Measurements from ENCODE around the gene GGACT.
"Not testable (repeated sequence)": the region's sequence is repeated elsewhere in the genome, so short reads cannot be mapped to it uniquely, and the experiment has no call there.

The GGACT gene

GRCh38 chr13:100588331-100589177 is at the start of gene GGACT:
GGACT (minus strand) TSS chr13:100588789; CDS start chr13:100532591, 56,198 bp downstream.
- peak within 1 kb of the TSS; percentile 85 for H3K4me3 Mint-ChIP-seq
- H3K27ac Mint-ChIP-seq: peak within 1 kb of the TSS; percentile 92
- H3K36me3 Mint-ChIP-seq (ENCODE audit: low read depth): peaks cover 10% of the 10 kb centered on the region
- H3K4me1 Mint-ChIP-seq (ENCODE audit: low read depth): peaks cover 46% of the 10 kb centered on the region
- peak; percentile 80 for DNase-seq (ENCODE audit: low spot score)
- H3K9me3 Mint-ChIP-seq: no peaks in the 10 kb centered on the region
- H3K27me3 Mint-ChIP-seq (ENCODE audit: low read depth): no peaks in the 10 kb centered on the region

- no peaks in the 10 kb centered on the region for H3K4me1 Mint-ChIP-seq (ENCODE audit: low read depth)
- no peak overlapping the region for H3K27ac Mint-ChIP-seq
- H3K27me3 Mint-ChIP-seq (ENCODE audit: low read depth): no peaks in the 10 kb centered on the region
- H3K4me3 Mint-ChIP-seq: no peak overlapping the region
- H3K36me3 Mint-ChIP-seq (ENCODE audit: low read depth): peaks cover 36% of the 10 kb centered on the region
- no peaks in the 10 kb centered on the region for H3K9me3 Mint-ChIP-seq
- DNase-seq (ENCODE audit: low spot score): no peak
Observed at GRCh38 chr13:100637796-100638195, 49.2 kb upstream of the GGACT start.

- H3K4me1 Mint-ChIP-seq (ENCODE audit: low read depth): no peaks in the 10 kb centered on the region
- H3K27ac Mint-ChIP-seq: no peak overlapping the region
- no peak for DNase-seq (ENCODE audit: low spot score)
- H3K4me3 Mint-ChIP-seq: no peak overlapping the region
- H3K36me3 Mint-ChIP-seq (ENCODE audit: low read depth): peaks cover 38% of the 10 kb centered on the region
- no peaks in the 10 kb centered on the region for H3K9me3 Mint-ChIP-seq
- H3K27me3 Mint-ChIP-seq (ENCODE audit: low read depth): no peaks in the 10 kb centered on the region
Observed at GRCh38 chr13:100637380-100637779, 48.8 kb upstream of the GGACT start.

- DNase-seq (ENCODE audit: low spot score): no peak
- H3K4me1 Mint-ChIP-seq (ENCODE audit: low read depth): no peaks in the 10 kb centered on the region
- peaks cover 34% of the 10 kb centered on the region for H3K36me3 Mint-ChIP-seq (ENCODE audit: low read depth)
- no peaks in the 10 kb centered on the region for H3K9me3 Mint-ChIP-seq
- H3K27me3 Mint-ChIP-seq (ENCODE audit: low read depth): no peaks in the 10 kb centered on the region
- no peak overlapping the region for H3K27ac Mint-ChIP-seq
- H3K4me3 Mint-ChIP-seq: no peak overlapping the region
Observed at GRCh38 chr13:100636441-100636840, 47.9 kb upstream of the GGACT start.

GRCh38 chr13:100636004-100636403 is 47.4 kb upstream of the GGACT start:
- no peak for DNase-seq (ENCODE audit: low spot score)
- H3K27me3 Mint-ChIP-seq (ENCODE audit: low read depth): no peaks in the 10 kb centered on the region
- H3K4me1 Mint-ChIP-seq (ENCODE audit: low read depth): no peaks in the 10 kb centered on the region
- no peaks in the 10 kb centered on the region for H3K9me3 Mint-ChIP-seq
- H3K4me3 Mint-ChIP-seq: no peak overlapping the region
- H3K27ac Mint-ChIP-seq: no peak overlapping the region
- H3K36me3 Mint-ChIP-seq (ENCODE audit: low read depth): peaks cover 32% of the 10 kb centered on the region

- no peaks in the 10 kb centered on the region for H3K27me3 Mint-ChIP-seq (ENCODE audit: low read depth)
- no peaks in the 10 kb centered on the region for H3K9me3 Mint-ChIP-seq
- H3K4me1 Mint-ChIP-seq (ENCODE audit: low read depth): peaks cover 3% of the 10 kb centered on the region
- no peak overlapping the region for H3K27ac Mint-ChIP-seq
- H3K4me3 Mint-ChIP-seq: no peak overlapping the region
- peaks cover 41% of the 10 kb centered on the region for H3K36me3 Mint-ChIP-seq (ENCODE audit: low read depth)
- no peak for DNase-seq (ENCODE audit: low spot score)
Observed at GRCh38 chr13:100634696-100635095, 46.1 kb upstream of the GGACT start.

- no peak overlapping the region for H3K27ac Mint-ChIP-seq
- no peak overlapping the region for H3K4me3 Mint-ChIP-seq
- H3K36me3 Mint-ChIP-seq (ENCODE audit: low read depth): peaks cover 50% of the 10 kb centered on the region
- no peaks in the 10 kb centered on the region for H3K9me3 Mint-ChIP-seq
- DNase-seq (ENCODE audit: low spot score): no peak
- no peaks in the 10 kb centered on the region for H3K27me3 Mint-ChIP-seq (ENCODE audit: low read depth)
- peaks cover 3% of the 10 kb centered on the region for H3K4me1 Mint-ChIP-seq (ENCODE audit: low read depth)
Observed at GRCh38 chr13:100633461-100633860, 44.9 kb upstream of the GGACT start.

- Mint-ChIP-seq H3K27me3 (ENCODE audit: low read depth) (no peaks in the 10 kb centered on the region), H3K4me3 (no peak overlapping the region), H3K4me1 (ENCODE audit: low read depth) (peaks cover 3% of the 10 kb centered on the region), H3K36me3 (ENCODE audit: low read depth) (peaks cover 50% of the 10 kb centered on the region), H3K9me3 (no peaks in the 10 kb centered on the region), H3K27ac (no peak overlapping the region)
- DNase-seq (ENCODE audit: low spot score): no peak
Observed at GRCh38 chr13:100630555-100630954, 42.0 kb upstream of the GGACT start.

- H3K4me3 Mint-ChIP-seq: no peak overlapping the region
- H3K27ac Mint-ChIP-seq: no peak overlapping the region
- H3K4me1 Mint-ChIP-seq (ENCODE audit: low read depth): peaks cover 5% of the 10 kb centered on the region
- H3K27me3 Mint-ChIP-seq (ENCODE audit: low read depth): no peaks in the 10 kb centered on the region
- no peaks in the 10 kb centered on the region for H3K9me3 Mint-ChIP-seq
- peaks cover 61% of the 10 kb centered on the region for H3K36me3 Mint-ChIP-seq (ENCODE audit: low read depth)
- no peak for DNase-seq (ENCODE audit: low spot score)
Observed at GRCh38 chr13:100627120-100627519, 38.5 kb upstream of the GGACT start.

GRCh38 chr13:100625447-100625846 is 36.9 kb upstream of the GGACT start:
- Mint-ChIP-seq H3K27me3 (ENCODE audit: low read depth) (no peaks in the 10 kb centered on the region), H3K36me3 (ENCODE audit: low read depth) (peaks cover 66% of the 10 kb centered on the region), H3K4me1 (ENCODE audit: low read depth) (peaks cover 8% of the 10 kb centered on the region), H3K9me3 (no peaks in the 10 kb centered on the region), H3K4me3 (no peak overlapping the region), H3K27ac (no peak overlapping the region)
- no peak for DNase-seq (ENCODE audit: low spot score)

GRCh38 chr13:100620792-100621191 is 32.2 kb upstream of the GGACT start:
- peaks cover 56% of the 10 kb centered on the region for H3K36me3 Mint-ChIP-seq (ENCODE audit: low read depth)
- H3K4me1 Mint-ChIP-seq (ENCODE audit: low read depth): peaks cover 15% of the 10 kb centered on the region
- H3K27ac Mint-ChIP-seq: no peak overlapping the region
- peaks cover 8% of the 10 kb centered on the region for H3K9me3 Mint-ChIP-seq
- no peaks in the 10 kb centered on the region for H3K27me3 Mint-ChIP-seq (ENCODE audit: low read depth)
- no peak for DNase-seq (ENCODE audit: low spot score)
- no peak overlapping the region for H3K4me3 Mint-ChIP-seq

GRCh38 chr13:100619940-100620339 is 31.4 kb upstream of the GGACT start:
- Mint-ChIP-seq H3K4me1 (ENCODE audit: low read depth) (peaks cover 15% of the 10 kb centered on the region), H3K9me3 (peaks cover 8% of the 10 kb centered on the region), H3K4me3 (no peak overlapping the region), H3K27ac (peak overlapping the region; percentile 29), H3K27me3 (ENCODE audit: low read depth) (no peaks in the 10 kb centered on the region), H3K36me3 (ENCODE audit: low read depth) (peaks cover 50% of the 10 kb centered on the region)
- no peak for DNase-seq (ENCODE audit: low spot score)

GRCh38 chr13:100618897-100619296 is 30.3 kb upstream of the GGACT start:
- H3K4me3 Mint-ChIP-seq; H3K27me3 Mint-ChIP-seq (ENCODE audit: low read depth); H3K9me3 Mint-ChIP-seq; H3K27ac Mint-ChIP-seq; DNase-seq (ENCODE audit: low spot score): not testable (repeated sequence)
- peaks cover 43% of the 10 kb centered on the region for H3K36me3 Mint-ChIP-seq (ENCODE audit: low read depth)
- H3K4me1 Mint-ChIP-seq (ENCODE audit: low read depth): peaks cover 15% of the 10 kb centered on the region

- Mint-ChIP-seq H3K4me1 (ENCODE audit: low read depth) (peaks cover 30% of the 10 kb centered on the region), H3K27ac (no peak overlapping the region), H3K9me3 (peaks cover 7% of the 10 kb centered on the region), H3K27me3 (ENCODE audit: low read depth) (no peaks in the 10 kb centered on the region), H3K36me3 (ENCODE audit: low read depth) (peaks cover 36% of the 10 kb centered on the region), H3K4me3 (no peak overlapping the region)
- no peak for DNase-seq (ENCODE audit: low spot score)
Observed at GRCh38 chr13:100613031-100613430, 24.4 kb upstream of the GGACT start.
